Fibroblast of lung (primary cell): ENCODE measurements around the gene SPATA20. TPM values are rescaled to one million over a fixed set of nuclear protein-coding genes. Genes with fewer than 3 reads are reported as not detected.

ENCODE experiments used
- DNase-seq, 2 donors: peaks; one replicate each; pipeline versions ENCODE4 v3.0.0 to v3.0.0-alpha.2; 2010; ENCODE audit warnings: low read depth in 2 of 2
- H2AFZ ChIP-seq: 2 replicates; pipeline ENCODE4 v1.5.1; 2012; ENCODE audit warnings: low read length, control low read depth, inconsistent platforms
- H3K27ac ChIP-seq: 2 replicates; pipeline ENCODE4 v1.5.1; 2011; ENCODE audit warnings: low read length, control low read depth; ENCODE audit not compliant: insufficient read depth
- H3K27me3 ChIP-seq: 2 replicates; pipeline ENCODE4 v1.5.1; 2011; ENCODE audit warnings: mild to moderate bottlenecking, low read length; ENCODE audit not compliant: control insufficient read depth, insufficient read depth
- H3K36me3 ChIP-seq: 2 replicates; pipeline ENCODE4 v1.5.1; 2011; ENCODE audit warnings: low read length; ENCODE audit not compliant: control insufficient read depth, insufficient read depth
- H3K4me1 ChIP-seq: 2 replicates; pipeline ENCODE4 v1.5.1; 2011; ENCODE audit warnings: low read length; ENCODE audit not compliant: control insufficient read depth, insufficient read depth; ENCODE audit errors: extremely low read depth
- H3K4me2 ChIP-seq: 2 replicates; pipeline ENCODE4 v1.5.1; 2011; ENCODE audit warnings: low read length, control low read depth; ENCODE audit not compliant: insufficient read depth; ENCODE audit errors: extremely low read depth
- H3K4me3 ChIP-seq, 4 experiments: fragments of 200-600 bp in 1 of 4; sonication (generic) in 1 of 4; replicated peaks in 1 of 4; 2 replicates each; pipeline ENCODE4 v1.5.1; 2011 to 2016; ENCODE audit warnings: low read length in 4 of 4, low read depth in 3 of 4, mild to moderate bottlenecking in 3 of 4, control low read depth in 2 of 4, inconsistent platforms in 1 of 4, mixed read lengths in 1 of 4; ENCODE audit not compliant: insufficient read depth in 1 of 4; ENCODE audit errors: control extremely low read depth in 1 of 4
- H3K79me2 ChIP-seq: 2 replicates; pipeline ENCODE4 v1.5.1; 2012; ENCODE audit warnings: mild to moderate bottlenecking, low read length, inconsistent platforms; ENCODE audit not compliant: control insufficient read depth, insufficient read depth
- H3K9ac ChIP-seq: 2 replicates; pipeline ENCODE4 v1.5.1; 2011; ENCODE audit warnings: mild to moderate bottlenecking, low read length, control low read depth; ENCODE audit not compliant: insufficient read depth
- H3K9me3 ChIP-seq: 2 replicates; pipeline ENCODE4 v1.5.1; 2012; ENCODE audit warnings: low read depth, low read length; ENCODE audit not compliant: control insufficient read depth, insufficient read depth
- H4K20me1 ChIP-seq: 2 replicates; pipeline ENCODE4 v1.5.1; 2011; ENCODE audit warnings: low read length; ENCODE audit not compliant: control insufficient read depth, insufficient read depth; ENCODE audit errors: extremely low read depth
- EZH2 ChIP-seq: IDR thresholded peaks from 2 replicates; pipeline ENCODE4 v1.5.1; 2012; ENCODE audit warnings: low read length, control low read depth, mild to moderate bottlenecking; ENCODE audit errors: missing control alignments
- polyA plus RNA-seq, 2 donors: library from polyadenylated mRNA; depleted of rRNA in 1 of 2; stranded (reverse) in 1 of 2; unstranded in 1 of 2; fragments of >200 nt; gene quantifications; 2 replicates each; pipeline ENCODE4 v1.2.1, GENCODE V29; 2011 to 2012; ENCODE audit warnings: missing spikeins in 1 of 2
- total RNA-seq: library from RNA; depleted of rRNA; stranded (reverse); fragments of >200 nt; gene quantifications from 2 replicates; pipeline ENCODE4 v1.2.1, GENCODE V29; 2014
- TF ChIP-seq, protein P1 (sequence below), 2 donors: IDR thresholded peaks in 1 of 2; conservative IDR thresholded peaks in 1 of 2; 1 replicate in 1 of 2; 2 replicates in 1 of 2; pipeline ENCODE4 v1.5.1; 2011 to 2012; ENCODE audit warnings: low read length in 2 of 2, control low read depth in 1 of 2, inconsistent platforms in 1 of 2, low read depth in 1 of 2, mild to moderate bottlenecking in 1 of 2

The SPATA20 gene
- total and polyA plus RNA-seq, 2 donors (not counting 1 experiment from before 2014, with no cell fraction given) = 21.6 to 119 TPM

DNA sequence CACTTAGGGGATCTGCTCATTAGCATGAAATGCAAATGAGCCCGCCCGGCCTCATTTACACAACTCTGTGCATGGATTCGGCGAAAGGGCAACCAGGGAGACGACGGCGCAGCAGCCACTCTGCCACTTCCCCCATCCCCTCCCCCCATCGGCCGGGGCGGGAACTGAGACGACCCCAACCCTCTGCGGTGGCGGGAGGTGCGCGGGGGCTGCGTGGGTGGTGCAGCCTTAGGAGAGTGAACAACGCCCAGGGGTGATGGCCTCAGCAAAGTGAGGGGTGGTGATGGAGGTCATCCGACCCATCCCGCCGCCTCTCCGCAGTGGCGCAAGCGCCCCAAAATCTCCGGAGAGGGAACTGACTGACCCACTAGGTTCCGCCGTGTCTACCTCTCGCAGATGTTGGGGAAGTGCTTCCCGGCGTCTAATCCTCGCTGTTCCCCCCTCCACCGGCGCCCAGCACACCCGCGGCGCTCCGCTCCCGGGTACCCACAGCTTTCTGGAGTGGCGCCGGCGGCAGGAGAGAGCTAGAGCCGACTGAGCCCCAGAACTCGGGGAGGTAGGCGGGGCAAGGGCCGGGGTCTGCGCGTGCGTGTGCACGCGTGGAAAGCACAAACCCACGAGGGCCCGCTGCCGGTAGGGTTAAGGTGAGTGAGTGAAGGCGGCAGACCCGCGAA is 12.1 kb downstream of the SPATA20 start:
- Histone ChIP-seq H2AFZ (no peak overlapping the region), H3K36me3 (peaks cover 2% of the 10 kb centered on the region), H3K4me1 (peaks cover 8% of the 10 kb centered on the region), H3K79me2 (no peaks in the 10 kb centered on the region), H3K27ac (no peak overlapping the region), H3K9me3 (no peaks in the 10 kb centered on the region), H3K9ac (no peak overlapping the region), H3K4me2 (no peak overlapping the region), H4K20me1 (no peaks in the 10 kb centered on the region), H3K4me3 (peak overlapping the region in 1 of 4 experiments; percentile 60), H3K27me3 (peaks cover 45% of the 10 kb centered on the region)
- no peak for DNase-seq
- peak; percentile 86 for TF ChIP-seq EZH2
- TF ChIP-seq, protein P1, sequence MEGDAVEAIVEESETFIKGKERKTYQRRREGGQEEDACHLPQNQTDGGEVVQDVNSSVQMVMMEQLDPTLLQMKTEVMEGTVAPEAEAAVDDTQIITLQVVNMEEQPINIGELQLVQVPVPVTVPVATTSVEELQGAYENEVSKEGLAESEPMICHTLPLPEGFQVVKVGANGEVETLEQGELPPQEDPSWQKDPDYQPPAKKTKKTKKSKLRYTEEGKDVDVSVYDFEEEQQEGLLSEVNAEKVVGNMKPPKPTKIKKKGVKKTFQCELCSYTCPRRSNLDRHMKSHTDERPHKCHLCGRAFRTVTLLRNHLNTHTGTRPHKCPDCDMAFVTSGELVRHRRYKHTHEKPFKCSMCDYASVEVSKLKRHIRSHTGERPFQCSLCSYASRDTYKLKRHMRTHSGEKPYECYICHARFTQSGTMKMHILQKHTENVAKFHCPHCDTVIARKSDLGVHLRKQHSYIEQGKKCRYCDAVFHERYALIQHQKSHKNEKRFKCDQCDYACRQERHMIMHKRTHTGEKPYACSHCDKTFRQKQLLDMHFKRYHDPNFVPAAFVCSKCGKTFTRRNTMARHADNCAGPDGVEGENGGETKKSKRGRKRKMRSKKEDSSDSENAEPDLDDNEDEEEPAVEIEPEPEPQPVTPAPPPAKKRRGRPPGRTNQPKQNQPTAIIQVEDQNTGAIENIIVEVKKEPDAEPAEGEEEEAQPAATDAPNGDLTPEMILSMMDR (conservative IDR thresholded peaks at IDR 0.05 in 1 of 2, IDR thresholded peaks at IDR 0.05 in 1 of 2; ENCODE audit: low read depth in 1 of 2, low read length in 2 of 2) = no peak

DNA sequence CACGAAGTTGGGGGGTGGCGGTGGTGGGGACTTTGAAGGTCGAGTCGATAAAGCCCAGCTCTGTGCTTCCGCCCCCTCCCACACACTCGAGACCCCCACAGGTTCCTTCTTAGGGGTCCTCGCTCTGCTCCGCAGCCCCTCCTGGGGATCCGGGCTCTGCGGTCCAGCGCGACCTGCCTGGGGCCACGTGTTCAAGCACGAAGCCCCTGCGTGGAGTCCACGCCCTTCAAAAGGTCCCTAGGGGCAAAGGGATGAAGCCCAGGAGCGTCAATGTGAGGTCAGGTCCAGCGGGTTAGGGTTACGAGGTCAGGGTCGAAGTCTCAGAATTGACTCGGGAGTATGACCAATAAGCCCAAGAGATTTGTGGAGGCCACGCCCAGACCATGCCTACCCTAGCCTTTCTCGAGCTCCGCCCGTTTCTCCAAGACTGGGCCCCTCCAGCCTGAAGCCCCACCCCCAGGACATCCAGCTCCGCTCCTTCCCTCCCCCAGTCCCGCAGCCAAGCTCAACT is 12.8 kb downstream of the SPATA20 start:
- peaks cover 45% of the 10 kb centered on the region for H3K27me3 ChIP-seq
- TF ChIP-seq, protein P1 (conservative IDR thresholded peaks at IDR 0.05 in 1 of 2, IDR thresholded peaks at IDR 0.05 in 1 of 2; ENCODE audit: low read depth in 1 of 2, low read length in 2 of 2) = no peak
- peak; percentile 67 for TF ChIP-seq EZH2
- H3K4me3 ChIP-seq = peak overlapping the region; percentile 31 to 60 (median 40)
- peak; percentile 31 to 44 for DNase-seq
- no peaks in the 10 kb centered on the region for H3K79me2 ChIP-seq
- H4K20me1 ChIP-seq = no peaks in the 10 kb centered on the region
- peaks cover 11% of the 10 kb centered on the region for H3K4me1 ChIP-seq
- peak overlapping the region; percentile 81 for H3K4me2 ChIP-seq
- peaks cover 2% of the 10 kb centered on the region for H3K36me3 ChIP-seq
- no peak overlapping the region for H3K9ac ChIP-seq
- H2AFZ ChIP-seq = no peak overlapping the region
- H3K27ac ChIP-seq = no peak overlapping the region
- no peaks in the 10 kb centered on the region for H3K9me3 ChIP-seq

DNA sequence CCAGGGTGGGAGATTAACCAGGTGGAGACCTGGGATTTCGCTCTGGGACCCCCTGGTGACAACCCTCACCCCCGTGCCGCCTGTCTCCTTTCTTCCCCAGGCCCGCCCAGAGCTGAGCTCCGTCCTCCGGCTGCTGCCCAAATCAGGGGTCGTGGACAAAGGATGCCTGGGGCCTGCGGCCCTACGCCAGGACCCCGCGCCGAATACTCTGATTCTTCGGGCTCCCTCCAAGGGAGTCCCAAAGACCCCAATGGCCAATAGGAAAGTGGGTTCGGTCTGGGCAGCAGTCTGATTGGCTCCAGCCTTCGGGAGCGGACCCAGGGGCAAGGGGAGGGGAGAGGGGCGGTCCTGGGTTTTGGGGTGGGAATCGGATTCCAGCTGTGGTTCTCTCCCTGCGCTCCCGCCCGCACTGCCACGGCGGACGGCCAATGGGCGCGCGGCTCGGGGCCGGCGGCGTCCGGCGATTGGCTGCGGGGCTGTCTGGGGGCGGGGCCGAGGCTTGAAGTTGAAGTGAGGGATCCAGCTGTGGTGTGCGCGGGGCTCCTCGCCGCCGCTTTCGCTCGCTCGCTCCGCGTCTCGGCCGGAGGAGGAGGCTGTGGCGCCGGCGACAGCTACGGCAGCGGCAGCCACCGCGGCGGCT is 13.3 kb downstream of the SPATA20 start, which contains the start of gene CACNA1G:
CACNA1G (plus strand) TSS at position 531 of the 640 bp plus-strand sequence. CDS start 745 bp downstream, outside the sequence.
- Histone ChIP-seq H3K4me1 (peaks cover 14% of the 10 kb centered on the region), H2AFZ (no peak within 1 kb of the TSS), H3K4me2 (peak within 1 kb of the TSS; percentile 81), H3K9me3 (no peaks in the 10 kb centered on the region), H3K36me3 (peaks cover 2% of the 10 kb centered on the region), H3K79me2 (no peaks in the 10 kb centered on the region), H3K27me3 (peaks cover 45% of the 10 kb centered on the region), H4K20me1 (no peaks in the 10 kb centered on the region), H3K4me3 (peak within 1 kb of the TSS; percentile 31 to 60 (median 40)), H3K9ac (peak within 1 kb of the TSS; percentile 4), H3K27ac (no peak within 1 kb of the TSS)
- peak; percentile 70 to 79 for DNase-seq
- TF ChIP-seq, protein P1 (conservative IDR thresholded peaks at IDR 0.05 in 1 of 2, IDR thresholded peaks at IDR 0.05 in 1 of 2; ENCODE audit: low read depth in 1 of 2, low read length in 2 of 2) = no peak
- TF ChIP-seq EZH2 = no peak
